Stomach (tissue), 4 donors: ENCODE measurements around the gene TCN2.

ENCODE experiments used
- CTCF ChIP-seq, 7 experiments: fragments of 450-650 bp in 4 of 7; fragments of 200-600 bp in 3 of 7; sonication (generic) in 3 of 7; IDR thresholded peaks; one replicate each; pipeline ENCODE4 v1.5.1; 2016 to 2019; ENCODE audit warnings: antibody characterized with exemption in 7 of 7, control low read depth in 2 of 7, mild to moderate bottlenecking in 1 of 7
- POLR2A ChIP-seq, 4 donors: fragments of 450-650 bp; IDR thresholded peaks; one replicate each; pipeline ENCODE4 v1.6.1; 2016; ENCODE audit warnings: antibody characterized with exemption in 4 of 4, control low read depth in 2 of 4, mild to moderate bottlenecking in 1 of 4, moderate library complexity in 1 of 4

GRCh38 chr22:30626413-30626812, 19.4 kb downstream of the TCN2 start:
- TF ChIP-seq CTCF (IDR thresholded peaks at IDR 0.05), result no peak
- no peak for TF ChIP-seq POLR2A (IDR thresholded peaks at IDR 0.05)
